HepG2 (cell line): Measurements from ENCODE around the gene TP53I3. TPM values are rescaled to one million over a fixed set of nuclear protein-coding genes. Genes with fewer than 3 reads are reported as not detected.

Source experiments
- CBX1 ChIP-seq: IDR thresholded peaks from one replicate; pipeline ENCODE4 v1.6.1; 2016; ENCODE audit warnings: antibody characterized with exemption, low read depth
- KLF16 ChIP-seq, 2 experiments: sonication (generic) in 1 of 2; formaldehyde crosslinking in 1 of 2; IDR thresholded peaks; 2 replicates each; pipeline versions ENCODE4 v1.6.1 to v1.8.0; 2016 to 2023; ENCODE audit warnings: missing genetic modification reagents in 2 of 2, missing compliant biosample characterization in 1 of 2
- SALL2 ChIP-seq: sonication (generic); formaldehyde crosslinking; IDR thresholded peaks from 2 replicates; pipeline ENCODE4 v1.8.1; 2023; ENCODE audit warnings: mild to moderate bottlenecking, missing genetic modification reagents, inconsistent platforms
- SKI ChIP-seq: fragments of 450-650 bp; IDR thresholded peaks from one replicate; pipeline ENCODE4 v1.6.1; 2018; ENCODE audit warnings: mild to moderate bottlenecking; ENCODE audit not compliant: partially characterized antibody
- SSRP1 ChIP-seq: IDR thresholded peaks from 2 replicates; pipeline ENCODE4 v1.6.1; 2016; ENCODE audit warnings: control low read depth
- ZBTB40 ChIP-seq, 2 experiments: fragments of 450-650 bp in 1 of 2; sonication (generic) in 1 of 2; formaldehyde crosslinking in 1 of 2; IDR thresholded peaks; 2 replicates each; pipeline versions ENCODE4 v1.6.1 to v1.8.0; 2016 to 2022; ENCODE audit warnings: antibody characterized with exemption in 1 of 2, mild to moderate bottlenecking in 1 of 2, missing genetic modification reagents in 1 of 2
- ZNF136 ChIP-seq: sonication (generic); formaldehyde crosslinking; IDR thresholded peaks from 2 replicates; pipeline ENCODE4 v1.8.1; 2022; ENCODE audit warnings: low read depth, mild to moderate bottlenecking, moderate library complexity, missing genetic modification reagents
- ZNF17 ChIP-seq: sonication (generic); formaldehyde crosslinking; IDR thresholded peaks from 2 replicates; pipeline ENCODE4 v1.5.0; 2020; ENCODE audit warnings: mild to moderate bottlenecking, missing genetic modification reagents
- ZNF383 ChIP-seq: sonication (generic); formaldehyde crosslinking; IDR thresholded peaks from 2 replicates; pipeline ENCODE4 v1.4.0; 2020; ENCODE audit warnings: missing genetic modification reagents, mild to moderate bottlenecking, borderline replicate concordance
- ZNF775 ChIP-seq: sonication (generic); formaldehyde crosslinking; IDR thresholded peaks from 2 replicates; pipeline ENCODE4 v1.4.0; 2020; ENCODE audit warnings: missing genetic modification reagents, mild to moderate bottlenecking, moderate library complexity, borderline replicate concordance
- ZNF788 ChIP-seq: sonication (generic); formaldehyde crosslinking; IDR thresholded peaks from 2 replicates; pipeline ENCODE4 v1.5.0; 2020; ENCODE audit warnings: mild to moderate bottlenecking, missing genetic modification reagents, borderline replicate concordance
- polyA plus RNA-seq, 8 experiments: library from polyadenylated mRNA; depleted of rRNA in 3 of 8; stranded (reverse) in 7 of 8; unstranded in 1 of 8; fragments of >200 nt; fragmentation: Illumina TruSeq in 4 of 8; extraction: Trizol in 4 of 8; gene quantifications; 2 replicates each; pipeline versions ENCODE4 v1.2.1 to v1.2.3, GENCODE V29; 2011 to 2016; ENCODE audit warnings: low read depth in 4 of 8, missing spikeins in 1 of 8, mixed read lengths in 1 of 8; ENCODE audit not compliant: insufficient read depth in 1 of 8
- total RNA-seq, 5 experiments: library from RNA; depleted of rRNA; stranded (reverse); fragments of >200 nt; fragmentation: Illumina TruSeq; extraction: Trizol; gene quantifications; 2 replicates each; pipeline ENCODE4 v1.2.3, GENCODE V29; 2016; ENCODE audit warnings: low read depth in 1 of 5
- TF ChIP-seq, protein P1 (sequence below): fragments of 450-650 bp; IDR thresholded peaks from 2 replicates; pipeline ENCODE4 v1.6.1; 2017
- TF ChIP-seq, protein P2 (sequence below): sonication (generic); formaldehyde crosslinking; IDR thresholded peaks from 2 replicates; pipeline ENCODE4 v1.4.0; 2020; ENCODE audit warnings: missing genetic modification reagents
- TF ChIP-seq, protein P3 (sequence below): sonication (generic); formaldehyde crosslinking; IDR thresholded peaks from 2 replicates; pipeline ENCODE4 v1.4.0; 2020; ENCODE audit warnings: missing genetic modification reagents

TP53I3 gene
- total and polyA plus RNA-seq, 2 of the 13 experiments (the other 11 are each of a cell fraction or from before 2014, with no cell fraction given) = 25.0 to 44.1 TPM

- TF ChIP-seq, protein P1, sequence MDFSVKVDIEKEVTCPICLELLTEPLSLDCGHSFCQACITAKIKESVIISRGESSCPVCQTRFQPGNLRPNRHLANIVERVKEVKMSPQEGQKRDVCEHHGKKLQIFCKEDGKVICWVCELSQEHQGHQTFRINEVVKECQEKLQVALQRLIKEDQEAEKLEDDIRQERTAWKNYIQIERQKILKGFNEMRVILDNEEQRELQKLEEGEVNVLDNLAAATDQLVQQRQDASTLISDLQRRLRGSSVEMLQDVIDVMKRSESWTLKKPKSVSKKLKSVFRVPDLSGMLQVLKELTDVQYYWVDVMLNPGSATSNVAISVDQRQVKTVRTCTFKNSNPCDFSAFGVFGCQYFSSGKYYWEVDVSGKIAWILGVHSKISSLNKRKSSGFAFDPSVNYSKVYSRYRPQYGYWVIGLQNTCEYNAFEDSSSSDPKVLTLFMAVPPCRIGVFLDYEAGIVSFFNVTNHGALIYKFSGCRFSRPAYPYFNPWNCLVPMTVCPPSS = no peak
- TF ChIP-seq, protein P2, sequence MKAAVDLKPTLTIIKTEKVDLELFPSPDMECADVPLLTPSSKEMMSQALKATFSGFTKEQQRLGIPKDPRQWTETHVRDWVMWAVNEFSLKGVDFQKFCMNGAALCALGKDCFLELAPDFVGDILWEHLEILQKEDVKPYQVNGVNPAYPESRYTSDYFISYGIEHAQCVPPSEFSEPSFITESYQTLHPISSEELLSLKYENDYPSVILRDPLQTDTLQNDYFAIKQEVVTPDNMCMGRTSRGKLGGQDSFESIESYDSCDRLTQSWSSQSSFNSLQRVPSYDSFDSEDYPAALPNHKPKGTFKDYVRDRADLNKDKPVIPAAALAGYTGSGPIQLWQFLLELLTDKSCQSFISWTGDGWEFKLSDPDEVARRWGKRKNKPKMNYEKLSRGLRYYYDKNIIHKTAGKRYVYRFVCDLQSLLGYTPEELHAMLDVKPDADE (CRISPR knock-in tag) = no peak
- TF ChIP-seq SSRP1 (no peak), SKI (no peak), ZNF775 (no peak), KLF16 (CRISPR knock-in tag; IDR thresholded peaks at IDR 0.05) (no peak; a peak in 1 of 4 replicates), SALL2 (no peak), ZBTB40 (IDR thresholded peaks at IDR 0.05) (no peak), ZBTB40 (CRISPR knock-in tag; IDR thresholded peaks at IDR 0.05) (no peak), ZNF17 (CRISPR knock-in tag) (no peak), ZNF383 (CRISPR knock-in tag) (no peak), ZNF788 (no peak), CBX1 (no peak), ZNF136 (no peak)
- TF ChIP-seq, protein P3, sequence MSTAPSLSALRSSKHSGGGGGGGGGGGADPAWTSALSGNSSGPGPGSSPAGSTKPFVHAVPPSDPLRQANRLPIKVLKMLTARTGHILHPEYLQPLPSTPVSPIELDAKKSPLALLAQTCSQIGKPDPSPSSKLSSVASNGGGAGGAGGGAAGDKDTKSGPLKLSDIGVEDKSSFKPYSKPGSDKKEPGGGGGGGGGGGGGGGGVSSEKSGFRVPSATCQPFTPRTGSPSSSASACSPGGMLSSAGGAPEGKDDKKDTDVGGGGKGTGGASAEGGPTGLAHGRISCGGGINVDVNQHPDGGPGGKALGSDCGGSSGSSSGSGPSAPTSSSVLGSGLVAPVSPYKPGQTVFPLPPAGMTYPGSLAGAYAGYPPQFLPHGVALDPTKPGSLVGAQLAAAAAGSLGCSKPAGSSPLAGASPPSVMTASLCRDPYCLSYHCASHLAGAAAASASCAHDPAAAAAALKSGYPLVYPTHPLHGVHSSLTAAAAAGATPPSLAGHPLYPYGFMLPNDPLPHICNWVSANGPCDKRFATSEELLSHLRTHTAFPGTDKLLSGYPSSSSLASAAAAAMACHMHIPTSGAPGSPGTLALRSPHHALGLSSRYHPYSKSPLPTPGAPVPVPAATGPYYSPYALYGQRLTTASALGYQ (CRISPR knock-in tag) = no peak
These were observed 34.3 kb downstream of the TP53I3 start (continued) for GRCh38 chr2:24050041-24050979.
